PC-3 (cell line): ENCODE measurements around the gene PDZRN4. TPM values are rescaled to one million over a fixed set of nuclear protein-coding genes. Genes with fewer than 3 reads are reported as not detected.

ENCODE experiments used
- ATAC-seq: fragments of 200-7000 bp; cut with Tn5 transposase; 2 replicates; pipeline ENCODE4 v1.9.1; 2020; ENCODE audit warnings: mild to moderate bottlenecking, moderate library complexity
- BruUV-seq: library from RNA; stranded (reverse); fragments of 400-500 nt; replicated peaks from 2 replicates; lab custom pipeline; 2021; lab: Mats Ljungman, UMichigan
- CTCF ChIA-PET: fragments of 300-600 bp; sonication (Branson Sonifier 250); formaldehyde crosslinking; loops from one replicate; lab custom pipeline; 2022; ENCODE audit warnings: antibody characterized with exemption; lab: Charles Lee
- POLR2A ChIA-PET: fragments of 300-600 bp; sonication (Branson Sonifier 250); formaldehyde crosslinking; loops from one replicate; lab custom pipeline; 2022; ENCODE audit warnings: antibody characterized with exemption; ENCODE audit not compliant: unreplicated experiment; lab: Charles Lee
- DNase-seq: peaks from one replicate; pipeline ENCODE4 v3.0.0-alpha.2; 2015
- H2AFZ ChIP-seq: fragments of 300-600 bp; sonication (generic); 2 replicates; pipeline ENCODE4 v1.6.0; 2016; ENCODE audit warnings: antibody characterized with exemption, low read length
- H3F3A ChIP-seq: fragments of 300-600 bp; sonication (generic); one replicate; pipeline ENCODE4 v1.6.0; 2017; ENCODE audit warnings: antibody characterized with exemption, low read length, control low read depth, mild to moderate bottlenecking; ENCODE audit not compliant: unreplicated experiment
- H3K27ac ChIP-seq: fragments of 300-600 bp; sonication (generic); 2 replicates; pipeline ENCODE4 v1.5.1; 2016; ENCODE audit warnings: mild to moderate bottlenecking, low read length
- H3K27me3 ChIP-seq: fragments of 300-600 bp; sonication (generic); 2 replicates; pipeline ENCODE4 v1.6.1; 2016; ENCODE audit warnings: low read length, mixed read lengths
- H3K36me3 ChIP-seq: fragments of 300-600 bp; sonication (generic); 2 replicates; pipeline ENCODE4 v1.6.1; 2016; ENCODE audit warnings: low read depth, mixed run types, low read length, mixed read lengths
- H3K4me1 ChIP-seq: fragments of 300-600 bp; sonication (generic); 2 replicates; pipeline ENCODE4 v1.5.1; 2016; ENCODE audit warnings: low read length; ENCODE audit not compliant: insufficient read depth
- H3K4me2 ChIP-seq: fragments of 300-600 bp; sonication (generic); 2 replicates; pipeline ENCODE4 v1.6.0; 2016; ENCODE audit warnings: low read length
- H3K4me3 ChIP-seq: fragments of 300-600 bp; sonication (generic); 2 replicates; pipeline ENCODE4 v1.5.1; 2016; ENCODE audit warnings: mild to moderate bottlenecking, low read length, mixed read lengths
- H3K79me2 ChIP-seq: fragments of 300-600 bp; sonication (generic); 2 replicates; pipeline ENCODE4 v1.6.1; 2017; ENCODE audit warnings: low read length, mixed read lengths
- H3K9ac ChIP-seq: fragments of 300-600 bp; sonication (generic); 2 replicates; pipeline ENCODE4 v1.6.0; 2016; ENCODE audit warnings: mild to moderate bottlenecking, low read length
- H3K9me2 ChIP-seq: fragments of 300-600 bp; sonication (generic); replicated peaks from 2 replicates; pipeline ENCODE4 v1.6.1; 2016; ENCODE audit warnings: mixed run types, low read length, mixed read lengths
- H3K9me3 ChIP-seq: fragments of 300-600 bp; sonication (generic); 2 replicates; pipeline ENCODE4 v1.6.1; 2016; ENCODE audit warnings: low read length, mixed read lengths
- H4K20me1 ChIP-seq: fragments of 300-600 bp; sonication (generic); 2 replicates; pipeline ENCODE4 v1.6.1; 2016; ENCODE audit warnings: low read length, mixed read lengths
- CTCF ChIP-seq: fragments of 300-600 bp; sonication (generic); conservative IDR thresholded peaks from 2 replicates; pipeline ENCODE4 v1.5.1; 2017; ENCODE audit warnings: antibody characterized with exemption, low read depth, mild to moderate bottlenecking, low read length
- EZH2 ChIP-seq: fragments of 300-600 bp; sonication (generic); IDR thresholded peaks from one replicate; pipeline ENCODE4 v1.6.1; 2017; ENCODE audit warnings: antibody characterized with exemption, mild to moderate bottlenecking, low read length; ENCODE audit not compliant: unreplicated experiment
- EZH2phosphoT487 ChIP-seq: fragments of 300-600 bp; sonication (generic); IDR thresholded peaks from 2 replicates; pipeline ENCODE4 v1.6.1; 2018; ENCODE audit warnings: mild to moderate bottlenecking, antibody characterized with exemption, low read length, borderline replicate concordance
- intact Hi-C: fragments of 100-400 bp; cut with micrococcal nuclease; formaldehyde crosslinking; loops from 2 replicates; pipeline ENCODE4 v1.9.0; 2023
- total RNA-seq: library from RNA; depleted of rRNA; stranded (reverse); fragments of >200 nt; gene quantifications from 2 replicates; pipeline ENCODE4 v1.2.3, GENCODE V29; 2014

The PDZRN4 gene
- total RNA-seq, 1 experiment from 2014 or later = not detected

GRCh38 chr12:41530441-41530840, 342.3 kb downstream of the PDZRN4 start:
- intact Hi-C loops = no loop called here

GRCh38 chr12:41531147-41531829, 343.2 kb downstream of the PDZRN4 start:
- no peak overlapping the region for H3K9ac ChIP-seq
- H3K79me2 ChIP-seq = no peaks in the 10 kb centered on the region
- H2AFZ ChIP-seq = no peak overlapping the region
- peaks cover 16% of the 10 kb centered on the region; the same call in 1 of the 2 replicates for H3K27me3 ChIP-seq
- intact Hi-C loops = no loop called here
- no peaks in the 10 kb centered on the region for H3K4me1 ChIP-seq
- ChIA-PET CTCF (no interaction called here), POLR2A (no interaction called here)
- no peak overlapping the region for H3K4me3 ChIP-seq
- H3K9me3 ChIP-seq = no peaks in the 10 kb centered on the region
- H3K27ac ChIP-seq = no peak overlapping the region
- ATAC-seq (no peak), DNase-seq (no peak)
- no TSS peak for BruUV-seq
- H3K9me2 ChIP-seq = no peaks in the 10 kb centered on the region
- TF ChIP-seq EZH2phosphoT487 (no peak), CTCF (no peak), EZH2 (no peak)
- no peaks in the 10 kb centered on the region for H4K20me1 ChIP-seq
- no peaks in the 10 kb centered on the region for H3F3A ChIP-seq
- H3K36me3 ChIP-seq = no peaks in the 10 kb centered on the region
- H3K4me2 ChIP-seq = no peak overlapping the region

More at GRCh38 chr12:41530441-41530840, 342.3 kb downstream of the PDZRN4 start:
- Histone ChIP-seq H3K9ac (no peak overlapping the region), H3F3A (no peaks in the 10 kb centered on the region), H3K79me2 (no peaks in the 10 kb centered on the region), H4K20me1 (no peaks in the 10 kb centered on the region), H3K9me3 (no peaks in the 10 kb centered on the region), H3K27me3 (peaks cover 16% of the 10 kb centered on the region; the same call in 1 of the 2 replicates), H2AFZ (no peak overlapping the region), H3K4me1 (no peaks in the 10 kb centered on the region), H3K27ac (no peak overlapping the region), H3K36me3 (no peaks in the 10 kb centered on the region), H3K4me3 (no peak overlapping the region), H3K9me2 (no peaks in the 10 kb centered on the region), H3K4me2 (no peak overlapping the region)
- no peak for DNase-seq
- CTCF ChIA-PET = no interaction called here
- no peak for ATAC-seq
- no TSS peak for BruUV-seq
- POLR2A ChIA-PET = no interaction called here
- TF ChIP-seq EZH2 (no peak), CTCF (no peak), EZH2phosphoT487 (no peak)

GRCh38 chr12:41532072-41532471, 344.0 kb downstream of the PDZRN4 start:
- H3K4me2 ChIP-seq = no peak overlapping the region
- ChIA-PET POLR2A (no interaction called here), CTCF (no interaction called here)
- no peaks in the 10 kb centered on the region for H3K9me3 ChIP-seq
- H3K27ac ChIP-seq = no peak overlapping the region
- TF ChIP-seq CTCF (no peak), EZH2 (no peak), EZH2phosphoT487 (no peak)
- DNase-seq (peak; percentile 37), ATAC-seq (peak; percentile 46; the same call in 1 of the 2 replicates)
- no TSS peak for BruUV-seq
- no peaks in the 10 kb centered on the region for H3K36me3 ChIP-seq
- H3K4me1 ChIP-seq = no peaks in the 10 kb centered on the region
- H3F3A ChIP-seq = no peaks in the 10 kb centered on the region
- no peak overlapping the region for H2AFZ ChIP-seq
- H3K27me3 ChIP-seq = peaks cover 16% of the 10 kb centered on the region; the same call in 1 of the 2 replicates
- intact Hi-C loops = no loop called here
- no peaks in the 10 kb centered on the region for H3K9me2 ChIP-seq
- no peaks in the 10 kb centered on the region for H4K20me1 ChIP-seq
- no peak overlapping the region for H3K9ac ChIP-seq
- H3K79me2 ChIP-seq = no peaks in the 10 kb centered on the region
- H3K4me3 ChIP-seq = no peak overlapping the region
